Fibroblast of villous mesenchyme (primary cell): Measurements from ENCODE around the gene UBA5. TPM values are rescaled to one million over a fixed set of nuclear protein-coding genes. Genes with fewer than 3 reads are reported as not detected.
A peak's percentile ranks its signal among the peaks of the same experiment; 100 is the strongest.
"Not testable (repeated sequence)": the region's sequence is repeated elsewhere in the genome, so short reads cannot be mapped to it uniquely, and the experiment has no call there.

Experiments
- DNase-seq: peaks from one replicate; pipeline ENCODE4 v3.0.0-alpha.2; 2010; ENCODE audit warnings: low read depth
- H3K4me3 ChIP-seq: 2 replicates; pipeline ENCODE4 v1.5.1; 2011; ENCODE audit warnings: low read depth, mild to moderate bottlenecking, low read length
- total RNA-seq: library from RNA; depleted of rRNA; stranded (reverse); fragments of >200 nt; gene quantifications from 2 replicates; pipeline ENCODE4 v1.2.3, GENCODE V29; 2012
- TF ChIP-seq, protein P1 (sequence below): IDR thresholded peaks from 2 replicates; pipeline ENCODE4 v1.5.1; 2012; ENCODE audit warnings: low read depth, mild to moderate bottlenecking, low read length; ENCODE audit not compliant: insufficient read depth

The UBA5 gene
- total RNA-seq, 1 donor: 48.8 TPM

DNA sequence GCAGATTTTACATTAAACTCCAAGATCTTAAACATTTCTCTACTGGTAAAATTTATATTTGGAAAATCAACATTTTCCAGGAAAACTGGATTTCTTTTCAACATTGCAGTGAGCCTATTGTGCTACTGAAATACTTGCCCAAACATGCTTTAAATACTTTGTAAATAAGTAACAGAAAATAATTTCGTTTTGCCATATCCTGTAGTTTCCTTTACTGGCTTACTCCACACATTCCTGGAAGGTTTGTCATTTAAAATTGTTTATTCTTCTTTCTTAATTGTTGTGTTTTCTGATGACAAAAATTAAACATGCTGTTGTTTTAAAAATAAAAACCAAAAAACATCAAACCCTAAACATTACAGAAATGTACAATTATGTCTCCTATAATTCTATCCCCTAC is 22.5 kb upstream of the UBA5 start:
- TF ChIP-seq, protein P1, sequence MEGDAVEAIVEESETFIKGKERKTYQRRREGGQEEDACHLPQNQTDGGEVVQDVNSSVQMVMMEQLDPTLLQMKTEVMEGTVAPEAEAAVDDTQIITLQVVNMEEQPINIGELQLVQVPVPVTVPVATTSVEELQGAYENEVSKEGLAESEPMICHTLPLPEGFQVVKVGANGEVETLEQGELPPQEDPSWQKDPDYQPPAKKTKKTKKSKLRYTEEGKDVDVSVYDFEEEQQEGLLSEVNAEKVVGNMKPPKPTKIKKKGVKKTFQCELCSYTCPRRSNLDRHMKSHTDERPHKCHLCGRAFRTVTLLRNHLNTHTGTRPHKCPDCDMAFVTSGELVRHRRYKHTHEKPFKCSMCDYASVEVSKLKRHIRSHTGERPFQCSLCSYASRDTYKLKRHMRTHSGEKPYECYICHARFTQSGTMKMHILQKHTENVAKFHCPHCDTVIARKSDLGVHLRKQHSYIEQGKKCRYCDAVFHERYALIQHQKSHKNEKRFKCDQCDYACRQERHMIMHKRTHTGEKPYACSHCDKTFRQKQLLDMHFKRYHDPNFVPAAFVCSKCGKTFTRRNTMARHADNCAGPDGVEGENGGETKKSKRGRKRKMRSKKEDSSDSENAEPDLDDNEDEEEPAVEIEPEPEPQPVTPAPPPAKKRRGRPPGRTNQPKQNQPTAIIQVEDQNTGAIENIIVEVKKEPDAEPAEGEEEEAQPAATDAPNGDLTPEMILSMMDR: no peak
- peak; percentile 47 for DNase-seq
- H3K4me3 ChIP-seq: no peak overlapping the region

DNA sequence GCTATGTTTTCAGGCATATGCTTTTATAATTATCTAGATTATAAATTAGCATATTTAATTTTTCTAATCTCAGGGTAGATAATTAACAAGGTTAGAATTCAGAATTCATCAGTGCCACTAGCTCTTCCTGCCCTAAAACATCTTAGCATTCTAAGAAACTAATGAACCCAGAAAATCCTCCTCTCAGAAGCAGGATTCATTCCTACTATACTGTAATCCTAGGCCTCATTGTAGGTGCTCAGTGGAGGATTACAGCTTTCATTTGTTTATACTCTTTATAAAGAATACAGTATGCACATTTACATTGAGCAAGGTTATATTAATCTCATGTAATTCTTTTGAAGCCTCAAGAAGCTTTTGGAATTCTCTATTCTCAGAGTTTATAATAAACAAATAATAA is 21.4 kb upstream of the UBA5 start:
- no peak overlapping the region for H3K4me3 ChIP-seq
- TF ChIP-seq, protein P1: no peak
- DNase-seq: peak; percentile 42

DNA sequence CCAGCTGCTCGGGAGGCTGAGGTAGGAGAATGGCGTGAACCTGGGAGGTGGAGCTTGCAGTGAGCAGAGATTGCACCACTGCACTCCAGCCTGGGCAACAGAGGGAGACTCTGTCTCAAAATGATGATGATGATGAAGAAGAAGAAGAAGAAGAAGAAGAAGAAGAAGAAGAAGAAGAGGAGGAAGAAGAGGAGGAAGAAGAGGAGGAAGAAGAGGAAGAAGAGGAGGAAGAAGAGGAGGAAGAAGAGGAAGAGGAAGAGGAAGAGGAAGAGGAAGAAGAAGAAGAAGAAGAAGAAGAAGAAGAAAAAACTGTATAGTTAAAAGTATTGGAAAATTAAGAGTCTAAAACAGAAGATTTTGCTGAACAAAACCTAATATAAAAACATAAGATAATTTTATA is 18.7 kb upstream of the UBA5 start:
- H3K4me3 ChIP-seq, DNase-seq: not testable (repeated sequence)

DNA sequence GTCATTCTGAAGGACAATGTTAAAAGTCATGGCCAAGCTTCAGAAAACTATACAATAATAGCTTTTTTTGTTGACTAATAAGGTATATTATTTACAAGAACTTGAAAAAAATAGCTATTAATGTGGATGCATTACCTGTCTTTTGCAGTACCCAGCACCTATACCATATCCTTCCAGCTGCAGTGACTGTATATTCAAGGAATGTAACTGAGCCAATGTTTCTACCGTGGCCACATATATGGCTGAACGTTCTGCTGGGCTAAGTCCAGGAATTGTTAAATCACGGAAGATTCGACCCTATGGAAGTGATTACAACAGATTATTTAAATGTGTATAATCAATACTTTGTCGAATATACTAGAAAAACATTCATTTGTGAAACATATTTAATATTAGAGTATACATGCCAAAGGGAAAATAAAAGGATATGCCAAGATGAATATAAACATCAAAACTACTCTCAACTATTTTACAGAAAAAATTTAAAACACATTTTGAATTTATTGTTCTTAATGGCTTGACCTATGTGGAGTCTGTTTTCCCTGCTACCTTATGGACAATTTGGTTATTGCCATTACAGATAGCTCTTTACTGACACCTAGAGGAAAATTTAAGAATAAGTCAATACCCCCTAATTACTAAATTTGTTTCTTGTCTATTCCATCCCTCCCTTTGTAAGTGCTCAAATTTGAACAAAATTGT is 18.1 kb upstream of the UBA5 start:
- peak; percentile 69 for DNase-seq
- TF ChIP-seq, protein P1: peak; percentile 70
- H3K4me3 ChIP-seq: no peak overlapping the region

DNA sequence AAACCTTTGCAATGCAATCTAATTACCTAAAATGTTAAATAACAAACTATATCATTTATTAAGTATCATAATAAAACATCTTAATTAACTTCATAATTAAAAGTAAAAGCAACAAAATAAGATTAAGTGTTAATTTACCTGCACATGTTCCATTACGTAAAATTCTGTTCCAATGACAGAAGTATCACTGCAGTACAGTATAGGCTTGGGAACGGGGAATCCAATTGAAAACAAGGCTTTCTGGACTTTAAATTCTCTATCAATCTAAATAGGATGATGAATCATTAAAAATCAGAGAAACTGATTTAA is 17.6 kb upstream of the UBA5 start:
- no peak overlapping the region for H3K4me3 ChIP-seq
- DNase-seq: no peak
- TF ChIP-seq, protein P1: no peak

DNA sequence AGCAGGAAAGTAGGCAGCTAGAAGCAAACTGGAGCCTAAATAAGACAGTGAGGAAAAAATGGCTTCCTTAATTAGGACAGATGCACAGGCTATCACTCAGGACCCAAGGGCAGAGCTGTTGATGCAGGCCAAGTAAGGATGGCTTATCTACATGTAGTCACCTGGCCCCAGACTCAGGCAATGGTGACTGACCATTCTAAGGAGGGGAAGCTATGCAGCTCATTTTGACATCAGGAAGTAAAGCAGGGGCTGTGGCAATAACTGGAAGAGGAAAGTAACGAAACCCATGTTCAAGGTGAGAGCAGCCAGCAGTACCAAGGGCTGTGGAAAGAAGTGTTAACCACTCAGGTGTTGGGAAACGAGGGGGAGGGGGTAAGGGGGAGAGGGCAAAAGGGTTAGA is 16.8 kb upstream of the UBA5 start:
- no peak overlapping the region for H3K4me3 ChIP-seq
- TF ChIP-seq, protein P1: no peak
- no peak for DNase-seq

DNA sequence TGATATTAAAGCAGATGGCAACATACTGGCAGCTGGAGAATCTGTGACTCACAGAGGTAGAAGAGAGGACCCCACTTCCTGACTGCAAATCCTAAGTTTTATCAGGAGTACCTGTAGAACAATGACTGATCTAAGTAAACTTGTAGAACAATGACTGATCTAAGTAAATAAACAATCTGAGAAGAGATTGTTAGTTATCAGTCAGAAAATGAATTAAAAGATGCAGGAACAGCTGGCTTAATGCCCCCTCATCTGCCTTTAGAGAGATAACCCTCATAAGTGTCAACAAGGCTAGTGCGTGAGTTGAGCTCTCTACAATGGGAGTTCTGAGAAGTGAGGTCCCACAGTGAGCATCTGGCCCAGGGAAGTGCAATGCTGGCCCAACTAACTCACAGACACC is 15.1 kb upstream of the UBA5 start:
- DNase-seq: no peak
- H3K4me3 ChIP-seq: no peak overlapping the region
- TF ChIP-seq, protein P1: no peak

DNA sequence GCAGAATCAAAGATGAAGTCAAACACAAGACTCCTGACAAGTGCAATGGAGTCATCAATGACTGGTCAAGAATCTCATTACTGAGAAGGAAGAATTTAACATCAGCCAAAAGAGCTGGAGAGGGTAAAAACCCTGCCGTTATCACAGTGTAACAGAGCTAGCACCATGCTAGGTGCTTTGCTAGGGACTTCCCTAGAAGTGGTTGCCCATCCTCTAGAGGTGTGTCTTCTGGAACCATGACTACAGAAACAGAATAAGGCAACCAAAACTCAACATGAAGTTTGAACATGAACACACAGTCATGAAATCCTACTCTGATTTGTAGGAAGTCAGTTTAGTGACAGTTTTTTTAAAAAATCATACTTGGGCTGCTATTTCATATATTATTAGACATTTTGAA is 10.0 kb upstream of the UBA5 start:
- TF ChIP-seq, protein P1: no peak
- no peak for DNase-seq
- H3K4me3 ChIP-seq: no peak overlapping the region
